ENCODE measurements around the gene SURF2.
"Not testable (repeated sequence)": the region's sequence is repeated elsewhere in the genome, so short reads cannot be mapped to it uniquely, and the experiment has no call there.

SURF2 gene

GRCh38 chr9:133368249-133368881 is 12.0 kb downstream of the SURF2 start:
- Histone ChIP-seq H3K27me3 (ENCODE audit: insufficient read depth, low read length) (no peaks in the 10 kb centered on the region), H3K4me1 (ENCODE audit: control insufficient read depth, insufficient read depth, low read length, unreplicated experiment) (peaks cover 43% of the 10 kb centered on the region), H3K79me2 (ENCODE audit: control insufficient read depth, insufficient read depth, low read length, unreplicated experiment) (peaks cover 89% of the 10 kb centered on the region), H3K27ac (ENCODE audit: low read depth, low read length) (no peak overlapping the region), H3K36me3 (ENCODE audit: insufficient read depth, low read length) (peaks cover 21% of the 10 kb centered on the region), H2AFZ (ENCODE audit: low read length, unreplicated experiment) (no peak overlapping the region), H3K4me3 (ENCODE audit: low read depth, low read length) (no peak overlapping the region)

DNA sequence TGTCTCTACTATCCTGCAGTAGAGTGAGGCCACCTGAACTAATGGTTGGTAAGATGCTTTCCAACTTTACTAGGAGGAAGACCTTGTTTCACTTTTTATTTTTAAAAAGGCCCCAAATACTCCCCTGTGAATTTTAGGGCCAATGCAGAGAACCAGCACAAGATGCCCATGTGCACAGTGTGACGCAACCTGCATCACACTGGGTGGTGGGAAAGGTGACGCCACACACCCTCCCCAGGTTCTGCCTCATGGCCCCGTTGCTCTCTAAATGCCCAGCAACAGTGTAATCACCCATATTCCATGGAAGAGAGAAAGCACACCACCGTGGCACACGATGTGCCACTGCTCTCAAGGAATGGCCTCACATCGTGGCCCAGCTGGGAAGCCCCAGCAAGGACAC is 13.1 kb downstream of the SURF2 start:
- no peak overlapping the region for H3K4me3 ChIP-seq (ENCODE audit: low read depth, low read length)
- no peaks in the 10 kb centered on the region for H3K27me3 ChIP-seq (ENCODE audit: insufficient read depth, low read length)
- peaks cover 19% of the 10 kb centered on the region for H3K36me3 ChIP-seq (ENCODE audit: insufficient read depth, low read length)
- peaks cover 48% of the 10 kb centered on the region for H3K4me1 ChIP-seq (ENCODE audit: control insufficient read depth, insufficient read depth, low read length, unreplicated experiment)
- H3K79me2 ChIP-seq (ENCODE audit: control insufficient read depth, insufficient read depth, low read length, unreplicated experiment), result peaks cover 96% of the 10 kb centered on the region
- H2AFZ ChIP-seq (ENCODE audit: low read length, unreplicated experiment), result no peak overlapping the region
- no peak overlapping the region for H3K27ac ChIP-seq (ENCODE audit: low read depth, low read length)

DNA sequence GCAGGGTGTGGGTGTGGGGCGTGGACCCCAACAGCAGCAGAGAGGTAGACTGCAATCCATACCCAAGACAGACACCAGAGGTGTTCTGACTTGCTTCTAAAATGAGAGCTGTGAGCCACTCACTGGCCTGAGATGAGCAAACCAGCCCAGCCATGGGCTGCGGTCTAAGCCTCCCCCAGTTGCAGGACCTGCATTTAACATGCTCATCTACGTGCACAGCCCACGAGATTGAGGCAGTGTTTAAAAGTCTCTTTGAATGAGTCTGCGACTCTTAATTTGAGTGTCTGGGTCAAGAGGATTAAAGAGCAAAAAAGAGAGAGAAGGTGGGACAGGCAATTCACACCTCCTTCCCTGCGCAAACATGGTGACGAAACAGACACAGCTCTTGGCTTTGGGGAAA is 13.6 kb downstream of the SURF2 start:
- Histone ChIP-seq H3K27ac (ENCODE audit: low read depth, low read length) (no peak overlapping the region), H3K36me3 (ENCODE audit: insufficient read depth, low read length) (peaks cover 15% of the 10 kb centered on the region), H2AFZ (ENCODE audit: low read length, unreplicated experiment) (no peak overlapping the region), H3K4me1 (ENCODE audit: control insufficient read depth, insufficient read depth, low read length, unreplicated experiment) (peaks cover 48% of the 10 kb centered on the region), H3K4me3 (ENCODE audit: low read depth, low read length) (no peak overlapping the region), H3K79me2 (ENCODE audit: control insufficient read depth, insufficient read depth, low read length, unreplicated experiment) (peaks cover 98% of the 10 kb centered on the region), H3K27me3 (ENCODE audit: insufficient read depth, low read length) (no peaks in the 10 kb centered on the region)

DNA sequence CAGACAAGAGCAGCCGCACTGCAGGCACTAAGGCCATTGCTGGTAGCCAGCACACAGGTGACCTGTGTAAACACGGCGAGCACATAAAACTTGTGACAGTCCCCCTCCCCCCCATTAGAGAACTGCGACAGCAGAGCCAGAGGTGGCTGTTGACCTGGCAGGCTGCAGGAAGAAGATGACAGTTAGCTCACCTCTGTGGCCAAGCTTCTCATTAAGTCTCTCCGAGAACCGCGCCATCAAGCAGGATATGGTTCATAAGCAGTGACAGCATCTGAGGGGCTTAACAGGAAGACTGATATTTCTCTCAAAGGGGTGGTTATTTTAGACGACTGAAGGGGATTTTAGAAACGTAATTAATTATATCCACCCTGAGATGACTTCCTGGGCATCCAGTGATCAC is 14.3 kb downstream of the SURF2 start:
- Histone ChIP-seq H3K4me3 (ENCODE audit: low read depth, low read length) (no peak overlapping the region), H3K27me3 (ENCODE audit: insufficient read depth, low read length) (no peaks in the 10 kb centered on the region), H2AFZ (ENCODE audit: low read length, unreplicated experiment) (no peak overlapping the region), H3K4me1 (ENCODE audit: control insufficient read depth, insufficient read depth, low read length, unreplicated experiment) (peaks cover 48% of the 10 kb centered on the region), H3K27ac (ENCODE audit: low read depth, low read length) (no peak overlapping the region), H3K79me2 (ENCODE audit: control insufficient read depth, insufficient read depth, low read length, unreplicated experiment) (peaks cover 99% of the 10 kb centered on the region), H3K36me3 (ENCODE audit: insufficient read depth, low read length) (peaks cover 13% of the 10 kb centered on the region)

DNA sequence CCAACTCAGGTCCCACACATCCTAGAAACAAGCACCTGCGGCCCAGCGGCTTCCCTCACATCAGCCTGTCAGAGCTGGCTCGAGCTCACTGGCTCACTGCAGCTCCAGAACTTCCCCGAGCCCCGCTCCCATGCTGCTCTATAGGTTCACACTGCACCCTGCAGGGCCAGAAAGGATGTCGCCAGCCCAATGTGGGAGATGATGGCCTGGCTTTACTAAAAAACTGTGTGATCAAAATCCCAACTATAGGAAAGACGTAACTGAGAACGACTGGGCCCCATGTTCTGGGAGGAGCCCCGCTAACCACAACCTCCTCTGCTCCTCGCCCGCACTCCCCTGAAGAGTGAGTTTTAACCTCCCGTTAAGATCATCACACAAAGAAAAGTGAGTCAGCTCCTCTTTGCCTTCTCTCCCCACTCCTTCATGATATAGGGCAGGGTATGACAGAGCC is 14.9 kb downstream of the SURF2 start:
- no peak overlapping the region for H3K27ac ChIP-seq (ENCODE audit: low read depth, low read length)
- H3K79me2 ChIP-seq (ENCODE audit: control insufficient read depth, insufficient read depth, low read length, unreplicated experiment), result peaks cover 95% of the 10 kb centered on the region
- H3K27me3 ChIP-seq (ENCODE audit: insufficient read depth, low read length), result no peaks in the 10 kb centered on the region
- H2AFZ ChIP-seq (ENCODE audit: low read length, unreplicated experiment), result no peak overlapping the region
- H3K36me3 ChIP-seq (ENCODE audit: insufficient read depth, low read length), result peaks cover 9% of the 10 kb centered on the region
- H3K4me1 ChIP-seq (ENCODE audit: control insufficient read depth, insufficient read depth, low read length, unreplicated experiment), result peaks cover 48% of the 10 kb centered on the region
- H3K4me3 ChIP-seq (ENCODE audit: low read depth, low read length), result no peak overlapping the region

- Histone ChIP-seq H3K27ac (ENCODE audit: low read depth, low read length) (no peak overlapping the region), H3K4me1 (ENCODE audit: control insufficient read depth, insufficient read depth, low read length, unreplicated experiment) (peaks cover 48% of the 10 kb centered on the region), H3K36me3 (ENCODE audit: insufficient read depth, low read length) (peaks cover under 1% of the 10 kb centered on the region), H3K4me3 (ENCODE audit: low read depth, low read length) (no peak overlapping the region), H3K79me2 (ENCODE audit: control insufficient read depth, insufficient read depth, low read length, unreplicated experiment) (peaks cover 91% of the 10 kb centered on the region), H2AFZ (ENCODE audit: low read length, unreplicated experiment) (no peak overlapping the region), H3K27me3 (ENCODE audit: insufficient read depth, low read length) (no peaks in the 10 kb centered on the region)
These were observed 15.8 kb downstream of the SURF2 start for GRCh38 chr9:133372144-133372543.

- Histone ChIP-seq H3K4me1 (ENCODE audit: control insufficient read depth, insufficient read depth, low read length, unreplicated experiment) (peaks cover 34% of the 10 kb centered on the region), H3K4me3 (ENCODE audit: low read depth, low read length) (peak overlapping the region; percentile 85), H3K27me3 (ENCODE audit: insufficient read depth, low read length) (no peaks in the 10 kb centered on the region), H3K27ac (ENCODE audit: low read depth, low read length) (peak overlapping the region; percentile 90), H3K79me2 (ENCODE audit: control insufficient read depth, insufficient read depth, low read length, unreplicated experiment) (peaks cover 66% of the 10 kb centered on the region), H2AFZ (ENCODE audit: low read length, unreplicated experiment) (no peak overlapping the region), H3K36me3 (ENCODE audit: insufficient read depth, low read length) (no peaks in the 10 kb centered on the region; the same call in 1 of the 2 replicates)
These were observed 18.3 kb downstream of the SURF2 start for GRCh38 chr9:133374612-133375115.

DNA sequence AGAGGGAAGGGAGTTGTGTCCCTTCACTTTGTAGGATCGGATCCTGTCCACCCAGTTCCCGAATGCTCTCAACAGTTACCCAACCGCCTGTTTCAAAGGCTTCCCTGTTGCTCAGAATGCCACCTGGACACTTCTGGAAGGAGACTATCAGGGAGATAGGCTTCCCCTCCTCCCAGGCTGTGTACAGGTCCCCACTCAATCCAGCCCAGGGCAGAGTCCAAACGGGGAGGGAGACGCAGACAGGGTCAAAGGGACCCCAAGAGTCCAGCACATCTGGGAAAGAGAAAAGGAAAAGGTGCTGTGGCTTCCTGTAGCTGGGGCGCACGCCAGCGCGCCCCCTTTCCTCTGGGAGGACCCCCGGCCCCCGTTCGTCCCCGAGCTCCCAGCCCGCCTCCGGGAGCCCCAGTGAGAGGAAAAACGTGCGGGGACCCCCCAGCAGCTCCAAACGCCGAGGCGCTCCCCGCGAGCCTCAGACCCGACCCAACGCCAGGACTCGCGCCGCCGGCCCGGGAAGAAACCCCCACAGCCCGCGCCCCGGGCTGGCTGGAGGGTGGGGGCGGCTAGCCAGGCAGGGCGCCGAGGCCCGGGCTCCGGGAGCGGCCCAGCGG is 18.9 kb downstream of the SURF2 start:
- Histone ChIP-seq H3K27me3 (ENCODE audit: insufficient read depth, low read length) (no peaks in the 10 kb centered on the region), H3K27ac (ENCODE audit: low read depth, low read length) (peak overlapping the region; percentile 90), H3K36me3 (ENCODE audit: insufficient read depth, low read length) (no peaks in the 10 kb centered on the region; the same call in 1 of the 2 replicates), H2AFZ (ENCODE audit: low read length, unreplicated experiment) (no peak overlapping the region), H3K4me1 (ENCODE audit: control insufficient read depth, insufficient read depth, low read length, unreplicated experiment) (peaks cover 28% of the 10 kb centered on the region), H3K4me3 (ENCODE audit: low read depth, low read length) (peak overlapping the region; percentile 85), H3K79me2 (ENCODE audit: control insufficient read depth, insufficient read depth, low read length, unreplicated experiment) (peaks cover 61% of the 10 kb centered on the region)

- no peaks in the 10 kb centered on the region for H3K27me3 ChIP-seq (ENCODE audit: insufficient read depth, low read length)
- H3K4me3 ChIP-seq (ENCODE audit: low read depth, low read length), result peak within 1 kb of the TSS; percentile 85
- H3K79me2 ChIP-seq (ENCODE audit: control insufficient read depth, insufficient read depth, low read length, unreplicated experiment), result peaks cover 53% of the 10 kb centered on the region
- H3K36me3 ChIP-seq (ENCODE audit: insufficient read depth, low read length), result no peaks in the 10 kb centered on the region
- peaks cover 24% of the 10 kb centered on the region for H3K4me1 ChIP-seq (ENCODE audit: control insufficient read depth, insufficient read depth, low read length, unreplicated experiment)
- H3K27ac ChIP-seq (ENCODE audit: low read depth, low read length), result peak within 1 kb of the TSS; percentile 90
- peak within 1 kb of the TSS; percentile 92 for H2AFZ ChIP-seq (ENCODE audit: low read length, unreplicated experiment)
These were observed 19.6 kb downstream of the SURF2 start, which contains the start of the genes STKLD1 and SURF4 for GRCh38 chr9:133375724-133376654. TSS of gene STKLD1 (plus strand) at chr9:133376366. CDS start at chr9:133376474, 108 bp downstream. TSS of gene SURF4 (minus strand) at chr9:133376060. CDS start at chr9:133375969, 91 bp downstream.

DNA sequence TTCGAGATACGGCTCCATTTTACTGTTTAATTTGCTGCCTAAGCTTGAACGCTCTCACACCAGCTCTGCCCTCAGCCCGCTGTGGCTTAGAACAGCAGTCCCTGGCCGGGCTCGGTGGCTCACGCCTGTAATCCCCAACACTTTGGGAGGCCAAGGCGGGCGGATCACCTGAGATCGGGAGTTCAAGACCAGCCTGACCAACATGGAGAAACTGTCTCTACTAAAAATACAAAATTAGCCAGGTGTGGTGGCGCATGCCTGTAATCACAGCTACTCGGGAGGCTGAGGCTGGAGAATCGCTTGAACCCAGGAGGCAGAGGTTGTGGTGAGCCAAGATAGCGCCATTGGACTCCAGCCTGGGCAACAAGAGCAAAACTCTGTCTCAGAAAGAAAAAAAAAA is 20.9 kb downstream of the SURF2 start:
- H3K27ac ChIP-seq (ENCODE audit: low read depth, low read length); H3K4me3 ChIP-seq (ENCODE audit: low read depth, low read length); H3K27me3 ChIP-seq (ENCODE audit: insufficient read depth, low read length); H3K36me3 ChIP-seq (ENCODE audit: insufficient read depth, low read length); H2AFZ ChIP-seq (ENCODE audit: low read length, unreplicated experiment): not testable (repeated sequence)
- H3K79me2 ChIP-seq (ENCODE audit: control insufficient read depth, insufficient read depth, low read length, unreplicated experiment), result peaks cover 40% of the 10 kb centered on the region
- H3K4me1 ChIP-seq (ENCODE audit: control insufficient read depth, insufficient read depth, low read length, unreplicated experiment), result peaks cover 13% of the 10 kb centered on the region

Data from ACC112 (cell line).